Loucy (cell line): ENCODE measurements around the gene TREML2.

ENCODE experiments used
- H2AFZ ChIP-seq: fragments of 200-600 bp; sonication (generic); 2 replicates; pipeline ENCODE4 v1.6.0; 2016; ENCODE audit warnings: antibody characterized with exemption, mild to moderate bottlenecking, low read length, moderate library complexity
- H3F3A ChIP-seq: fragments of 200-600 bp; 2 replicates; pipeline ENCODE4 v1.6.0; 2016; ENCODE audit warnings: antibody characterized with exemption, low read depth, mild to moderate bottlenecking
- H3K27me3 ChIP-seq: fragments of 200-600 bp; sonication (generic); 2 replicates; pipeline ENCODE4 v1.6.1; 2014; ENCODE audit warnings: low read length, mild to moderate bottlenecking; ENCODE audit not compliant: insufficient read depth, poor library complexity, severe bottlenecking
- H3K36me3 ChIP-seq: fragments of 200-600 bp; sonication (generic); 2 replicates; pipeline ENCODE4 v1.6.1; 2016; ENCODE audit warnings: low read length; ENCODE audit not compliant: insufficient read depth
- H3K4me1 ChIP-seq: fragments of 200-600 bp; sonication (generic); 2 replicates; pipeline ENCODE4 v1.5.1; 2014; ENCODE audit warnings: low read length, mild to moderate bottlenecking; ENCODE audit not compliant: insufficient read depth, poor library complexity, severe bottlenecking
- H3K4me2 ChIP-seq: fragments of 200-600 bp; sonication (generic); 2 replicates; pipeline ENCODE4 v1.6.0; 2014; ENCODE audit warnings: antibody characterized with exemption, low read length, low read depth, mild to moderate bottlenecking; ENCODE audit not compliant: poor library complexity, severe bottlenecking
- H3K4me3 ChIP-seq: fragments of 200-600 bp; sonication (generic); 2 replicates; pipeline ENCODE4 v1.5.1; 2014; ENCODE audit warnings: low read length, mild to moderate bottlenecking, mixed read lengths; ENCODE audit not compliant: poor library complexity, severe bottlenecking
- H3K79me2 ChIP-seq: fragments of 200-600 bp; sonication (generic); 2 replicates; pipeline ENCODE4 v1.6.1; 2014; ENCODE audit warnings: low read length; ENCODE audit not compliant: insufficient read depth
- H3K9ac ChIP-seq: fragments of 200-600 bp; sonication (generic); 2 replicates; pipeline ENCODE4 v1.6.0; 2014; ENCODE audit warnings: mild to moderate bottlenecking, low read depth, low read length, moderate library complexity; ENCODE audit not compliant: poor library complexity, severe bottlenecking
- H3K9me2 ChIP-seq: fragments of 200-600 bp; sonication (generic); replicated peaks from 2 replicates; pipeline ENCODE4 v1.6.1; 2016; ENCODE audit warnings: low read depth, low read length, mixed read lengths
- H3K9me3 ChIP-seq: fragments of 200-600 bp; sonication (generic); 2 replicates; pipeline ENCODE4 v1.6.1; 2014; ENCODE audit warnings: mild to moderate bottlenecking, antibody characterized with exemption, low read length, low read depth; ENCODE audit not compliant: insufficient read depth
- H4K20me1 ChIP-seq: fragments of 200-600 bp; sonication (generic); 2 replicates; pipeline ENCODE4 v1.6.0; 2014; ENCODE audit warnings: antibody characterized with exemption, low read length, mild to moderate bottlenecking; ENCODE audit not compliant: insufficient read depth, poor library complexity, severe bottlenecking
- CTCF ChIP-seq: fragments of 200-600 bp; sonication (generic); conservative IDR thresholded peaks from 2 replicates; pipeline ENCODE4 v1.5.1; 2014; ENCODE audit warnings: mild to moderate bottlenecking, antibody characterized with exemption, low read length
- EZH2phosphoT487 ChIP-seq: fragments of 200-600 bp; IDR thresholded peaks from 2 replicates; pipeline ENCODE4 v1.6.1; 2018; ENCODE audit warnings: antibody characterized with exemption, mild to moderate bottlenecking, moderate library complexity, borderline replicate concordance

Gene TREML2

GRCh38 chr6:41197234-41197633, 3.7 kb downstream of the TREML2 start:
- TF ChIP-seq CTCF (no peak), EZH2phosphoT487 (no peak)
- H2AFZ ChIP-seq, result no peak overlapping the region
- no peaks in the 10 kb centered on the region for H4K20me1 ChIP-seq
- H3K79me2 ChIP-seq, result no peaks in the 10 kb centered on the region
- no peaks in the 10 kb centered on the region for H3K36me3 ChIP-seq
- no peaks in the 10 kb centered on the region for H3K27me3 ChIP-seq
- no peak overlapping the region for H3K4me3 ChIP-seq
- H3K9ac ChIP-seq, result no peak overlapping the region
- no peaks in the 10 kb centered on the region for H3K9me3 ChIP-seq
- H3K4me2 ChIP-seq, result no peak overlapping the region
- no peaks in the 10 kb centered on the region for H3K9me2 ChIP-seq
- peaks cover 20% of the 10 kb centered on the region for H3F3A ChIP-seq
- peaks cover 33% of the 10 kb centered on the region for H3K4me1 ChIP-seq

GRCh38 chr6:41194386-41194785, 6.6 kb downstream of the TREML2 start:
- Histone ChIP-seq H3K4me1 (peaks cover 5% of the 10 kb centered on the region), H3K27me3 (no peaks in the 10 kb centered on the region), H4K20me1 (no peaks in the 10 kb centered on the region), H3K79me2 (no peaks in the 10 kb centered on the region), H3F3A (no peaks in the 10 kb centered on the region), H3K4me3 (no peak overlapping the region), H2AFZ (no peak overlapping the region), H3K9me3 (peaks cover 4% of the 10 kb centered on the region; the same call in 1 of the 2 replicates), H3K36me3 (no peaks in the 10 kb centered on the region), H3K9me2 (no peaks in the 10 kb centered on the region), H3K4me2 (no peak overlapping the region), H3K9ac (no peak overlapping the region)
- TF ChIP-seq EZH2phosphoT487, result no peak
- TF ChIP-seq CTCF, result no peak

- no peak for TF ChIP-seq CTCF
- no peak for TF ChIP-seq EZH2phosphoT487
- H3K79me2 ChIP-seq, result no peaks in the 10 kb centered on the region
- no peak overlapping the region for H3K4me3 ChIP-seq
- no peaks in the 10 kb centered on the region for H3K4me1 ChIP-seq
- peaks cover 4% of the 10 kb centered on the region; the same call in 1 of the 2 replicates for H3K9me3 ChIP-seq
- H3K36me3 ChIP-seq, result no peaks in the 10 kb centered on the region
- H3K4me2 ChIP-seq, result no peak overlapping the region
- H4K20me1 ChIP-seq, result no peaks in the 10 kb centered on the region
- no peaks in the 10 kb centered on the region for H3F3A ChIP-seq
- H3K9ac ChIP-seq, result no peak overlapping the region
- H3K9me2 ChIP-seq, result no peaks in the 10 kb centered on the region
- H2AFZ ChIP-seq, result no peak overlapping the region
- H3K27me3 ChIP-seq, result no peaks in the 10 kb centered on the region
These were observed 7.1 kb downstream of the TREML2 start for GRCh38 chr6:41193884-41194283.
